GM23248 (cell line): ENCODE data around the gene COX18. TPM values are rescaled to one million over a fixed set of nuclear protein-coding genes. Genes with fewer than 3 reads are reported as not detected.

Experiments
- DNase-seq: peaks from one replicate; pipeline ENCODE4 v3.0.0-alpha.2; 2015
- H2AFZ ChIP-seq: fragments of 200-600 bp; sonication (generic); 2 replicates; pipeline ENCODE4 v1.6.1; 2016; ENCODE audit warnings: antibody characterized with exemption
- H3F3A ChIP-seq: fragments of 200-600 bp; sonication (generic); 2 replicates; pipeline ENCODE4 v1.6.1; 2016; ENCODE audit warnings: mild to moderate bottlenecking, antibody characterized with exemption, mixed run types; ENCODE audit not compliant: insufficient read depth
- H3K27ac ChIP-seq: fragments of 200-600 bp; sonication (generic); 2 replicates; pipeline ENCODE4 v1.5.1; 2016; ENCODE audit warnings: mild to moderate bottlenecking
- H3K27me3 ChIP-seq: fragments of 200-600 bp; sonication (generic); replicated peaks from 2 replicates; pipeline ENCODE4 v1.6.1; 2016; ENCODE audit warnings: mild to moderate bottlenecking; ENCODE audit not compliant: insufficient read depth
- H3K36me3 ChIP-seq: fragments of 200-600 bp; sonication (generic); 2 replicates; pipeline ENCODE4 v1.6.1; 2016; ENCODE audit warnings: low read depth, mild to moderate bottlenecking
- H3K4me1 ChIP-seq: fragments of 200-600 bp; sonication (generic); 2 replicates; pipeline ENCODE4 v1.6.1; 2016; ENCODE audit warnings: mild to moderate bottlenecking; ENCODE audit not compliant: insufficient read depth
- H3K4me2 ChIP-seq: fragments of 200-600 bp; sonication (generic); one replicate; pipeline ENCODE4 v1.6.1; 2016; ENCODE audit warnings: mild to moderate bottlenecking; ENCODE audit not compliant: unreplicated experiment
- H3K4me3 ChIP-seq: fragments of 200-600 bp; sonication (generic); 2 replicates; pipeline ENCODE4 v1.5.1; 2016; ENCODE audit warnings: mild to moderate bottlenecking
- H3K79me2 ChIP-seq: fragments of 200-600 bp; sonication (generic); 2 replicates; pipeline ENCODE4 v1.6.1; 2016; ENCODE audit warnings: mild to moderate bottlenecking; ENCODE audit not compliant: insufficient read depth
- H3K9ac ChIP-seq: fragments of 200-600 bp; sonication (generic); 2 replicates; pipeline ENCODE4 v1.6.1; 2016; ENCODE audit warnings: mild to moderate bottlenecking
- H3K9me2 ChIP-seq: fragments of 200-600 bp; sonication (generic); 2 replicates; pipeline ENCODE4 v1.6.1; 2016; ENCODE audit warnings: mixed run types, mild to moderate bottlenecking, moderate library complexity; ENCODE audit not compliant: insufficient read depth
- H3K9me3 ChIP-seq: fragments of 200-600 bp; sonication (generic); one replicate; pipeline ENCODE4 v1.6.1; 2017; ENCODE audit warnings: low read depth
- H4K20me1 ChIP-seq: fragments of 200-600 bp; sonication (generic); 2 replicates; pipeline ENCODE4 v1.6.0; 2016; ENCODE audit not compliant: insufficient read depth
- EZH2 ChIP-seq: fragments of 200-600 bp; sonication (generic); IDR thresholded peaks from 2 replicates; pipeline ENCODE4 v1.6.1; 2018; ENCODE audit warnings: antibody characterized with exemption, mild to moderate bottlenecking; ENCODE audit not compliant: insufficient read depth, poor library complexity, severe bottlenecking
- EZH2phosphoT487 ChIP-seq: fragments of 200-600 bp; sonication (generic); IDR thresholded peaks from 2 replicates; pipeline ENCODE4 v1.6.1; 2018; ENCODE audit warnings: antibody characterized with exemption, moderate library complexity, mild to moderate bottlenecking, low read depth; ENCODE audit not compliant: insufficient read depth
- WGBS, 2 experiments: methylation state at CpG; one replicate each; pipeline ENCODE4 v1.1.6; 2015 to 2017; ENCODE audit warnings: low lambda C conversion rate in 2 of 2, low coverage in 1 of 2; ENCODE audit errors: missing lambda C conversion rate in 2 of 2; 5-methylcytosine and 5-hydroxymethylcytosine counted together
- in situ Hi-C: fragments of 300-500 bp; cut with MboI; formaldehyde crosslinking; loops from 2 replicates; pipeline ENCODE4 v1.15.0; 2020
- polyA plus RNA-seq: library from polyadenylated mRNA; unstranded; fragments of >200 nt; fragmentation: Nextera tagmentation; extraction: Ambion mirVana; gene quantifications from 2 replicates; pipeline ENCODE4 v1.2.1, GENCODE V29; 2016
- total RNA-seq: library from RNA; depleted of rRNA; stranded (reverse); fragments of >200 nt; shearing (Covaris generic); gene quantifications from 2 replicates; pipeline ENCODE4 v1.2.3, GENCODE V29; 2014

Gene COX18
- total and polyA plus RNA-seq, 2 experiments from 2014 or later, result 3.6 to 22.8 TPM

DNA sequence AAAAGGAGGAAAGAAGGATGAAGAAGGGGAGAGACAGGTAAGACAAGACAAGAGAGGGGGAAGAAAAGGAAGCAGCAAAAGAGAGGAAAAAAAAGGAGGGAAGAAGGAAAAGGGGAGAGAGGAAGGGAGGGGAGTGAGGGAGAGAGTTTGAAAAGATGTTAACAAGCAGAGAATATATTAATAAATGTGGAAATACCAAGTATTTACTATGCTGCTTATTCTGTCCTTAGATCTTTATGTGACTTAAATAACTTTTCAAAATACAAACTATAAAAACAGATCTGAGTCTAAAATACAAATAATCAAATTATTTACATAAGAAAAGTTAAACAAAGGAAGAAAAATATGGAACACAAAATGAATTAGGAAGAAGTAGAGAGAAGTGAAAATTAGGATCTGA, 18.4 kb upstream of the COX18 start:
- peaks cover 72% of the 10 kb centered on the region for H3K79me2 ChIP-seq
- peaks cover 53% of the 10 kb centered on the region for H3K36me3 ChIP-seq
- H3K27ac ChIP-seq, result no peak overlapping the region
- H3K4me1 ChIP-seq, result no peaks in the 10 kb centered on the region
- no peak for TF ChIP-seq EZH2
- no peak for TF ChIP-seq EZH2phosphoT487
- in situ Hi-C loops, result no loop called here
- H3K9me3 ChIP-seq, result no peaks in the 10 kb centered on the region
- no peak overlapping the region for H3K9ac ChIP-seq
- no peak overlapping the region for H3K4me3 ChIP-seq
- H3K9me2 ChIP-seq, result no peaks in the 10 kb centered on the region
- peaks cover 12% of the 10 kb centered on the region for H3F3A ChIP-seq
- no peak for DNase-seq
- H3K4me2 ChIP-seq, result no peak overlapping the region
- H2AFZ ChIP-seq, result no peak overlapping the region
- H3K27me3 ChIP-seq, result no peaks in the 10 kb centered on the region
- no peaks in the 10 kb centered on the region for H4K20me1 ChIP-seq

DNA sequence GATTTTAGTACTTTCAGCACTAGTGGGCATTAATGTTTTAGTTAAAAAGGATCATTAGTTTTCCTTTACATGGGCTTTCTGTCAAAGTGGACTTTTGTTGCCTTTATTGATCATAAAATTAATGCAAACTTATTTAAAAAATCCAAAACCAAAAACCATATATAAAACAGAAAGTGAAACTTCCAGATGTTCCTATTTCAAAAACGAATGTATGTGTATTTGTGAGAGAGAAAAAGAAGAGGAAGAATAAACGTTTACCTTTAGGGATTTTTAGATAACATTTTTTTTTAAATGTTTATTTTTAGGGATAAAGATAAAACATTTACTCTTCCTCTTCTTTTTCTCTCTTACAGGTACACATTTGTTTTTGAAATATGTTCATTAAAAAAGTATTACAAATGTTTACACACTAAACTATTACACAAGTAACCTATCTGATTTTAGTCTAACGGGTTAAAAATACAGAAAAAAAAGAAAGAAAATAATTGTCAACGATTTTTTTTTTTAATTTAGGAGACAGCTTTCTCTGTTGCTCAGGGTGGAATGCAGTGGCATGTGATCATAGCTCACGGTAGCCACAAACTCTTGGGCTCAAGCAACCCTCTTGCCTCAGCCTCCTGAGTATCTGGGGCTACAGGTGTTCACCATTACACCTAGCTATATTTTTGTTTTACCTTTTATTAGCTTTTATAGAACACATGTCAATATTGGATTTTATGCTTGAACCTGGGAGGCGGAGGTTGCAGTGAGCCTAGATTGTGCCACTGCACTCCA, 16.8 kb upstream of the COX18 start:
- Histone ChIP-seq H3K27ac (no peak overlapping the region), H3K9me2 (no peaks in the 10 kb centered on the region), H3F3A (peaks cover 8% of the 10 kb centered on the region), H3K79me2 (peaks cover 86% of the 10 kb centered on the region), H3K27me3 (no peaks in the 10 kb centered on the region), H3K4me1 (no peaks in the 10 kb centered on the region), H2AFZ (no peak overlapping the region), H3K4me3 (no peak overlapping the region), H3K4me2 (no peak overlapping the region), H4K20me1 (no peaks in the 10 kb centered on the region), H3K9ac (no peak overlapping the region), H3K9me3 (no peaks in the 10 kb centered on the region), H3K36me3 (peaks cover 45% of the 10 kb centered on the region)
- TF ChIP-seq EZH2phosphoT487, result no peak
- 68 to 74% methylated on average over 6 of the region's 6 CpGs for WGBS, 2 experiments
- in situ Hi-C loops, result no loop called here
- no peak for DNase-seq

DNA sequence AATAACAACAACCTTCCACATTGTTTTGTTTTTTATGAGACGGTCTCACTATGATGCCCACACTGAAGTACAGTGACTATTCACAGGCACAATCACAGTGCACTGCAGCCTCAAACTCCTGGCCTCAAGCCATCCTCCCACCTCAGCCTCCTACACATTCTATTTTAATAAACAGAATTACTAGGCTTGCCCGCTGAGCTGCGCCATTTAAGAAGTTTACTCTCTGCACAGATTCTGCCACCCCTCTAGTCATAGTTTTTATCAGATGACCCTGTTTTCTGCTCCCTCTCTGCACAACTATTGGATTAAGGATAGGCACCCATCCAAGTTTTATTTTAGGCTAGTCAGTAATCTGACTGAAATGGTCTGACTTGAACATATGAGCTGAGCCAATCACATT, 11.3 kb upstream of the COX18 start:
- WGBS, 2 experiments, result 83% methylated on average over 3 of the region's 3 CpGs
- in situ Hi-C loops, result no loop called here

DNA sequence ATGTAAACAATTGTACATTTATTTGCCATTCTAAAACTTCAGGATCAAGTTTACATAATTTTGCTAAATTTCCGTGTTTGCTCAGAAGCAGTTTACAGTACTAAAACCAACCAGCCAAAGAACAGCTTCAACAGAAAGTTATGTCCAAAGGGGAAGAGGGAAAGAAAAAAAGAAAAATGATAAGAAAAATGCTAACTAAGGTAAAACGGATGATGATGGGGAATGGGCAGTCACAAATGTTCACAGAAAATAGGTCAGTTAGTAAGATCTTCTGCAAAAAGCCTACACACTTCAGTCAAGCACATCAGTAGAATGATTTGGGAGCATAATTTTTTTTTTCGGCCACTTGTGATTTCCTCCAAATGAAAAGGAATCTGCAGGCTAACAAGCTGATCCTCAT, 6.3 kb upstream of the COX18 start:
- H3K9me2 ChIP-seq, result no peaks in the 10 kb centered on the region
- no peak overlapping the region for H3K4me3 ChIP-seq
- peaks cover 61% of the 10 kb centered on the region for H3K36me3 ChIP-seq
- no peak overlapping the region for H3K9ac ChIP-seq
- TF ChIP-seq EZH2phosphoT487, result no peak
- no peak for TF ChIP-seq EZH2
- no peaks in the 10 kb centered on the region for H3K9me3 ChIP-seq
- H3F3A ChIP-seq, result peaks cover 12% of the 10 kb centered on the region; the same call in 1 of the 2 replicates
- no peak overlapping the region for H2AFZ ChIP-seq
- H3K27me3 ChIP-seq, result no peaks in the 10 kb centered on the region
- 54 to 55% methylated on average over 3 of the region's 3 CpGs for WGBS, 2 experiments
- H3K4me2 ChIP-seq, result no peak overlapping the region
- in situ Hi-C loops, result no loop called here
- no peaks in the 10 kb centered on the region for H3K4me1 ChIP-seq
- DNase-seq, result no peak
- peaks cover 37% of the 10 kb centered on the region for H3K79me2 ChIP-seq
- H3K27ac ChIP-seq, result no peak overlapping the region
- peaks cover under 1% of the 10 kb centered on the region; the same call in 1 of the 2 replicates for H4K20me1 ChIP-seq

More for the DNA sequence above, 11.3 kb upstream of the COX18 start:
- no peak overlapping the region for H2AFZ ChIP-seq
- no peak for TF ChIP-seq EZH2phosphoT487
- no peak for TF ChIP-seq EZH2
- peaks cover 4% of the 10 kb centered on the region; the same call in 1 of the 2 replicates for H4K20me1 ChIP-seq
- peaks cover 63% of the 10 kb centered on the region for H3K36me3 ChIP-seq
- H3K4me3 ChIP-seq, result no peak overlapping the region
- H3F3A ChIP-seq, result peaks cover 8% of the 10 kb centered on the region
- H3K9me3 ChIP-seq, result no peaks in the 10 kb centered on the region
- H3K9ac ChIP-seq, result no peak overlapping the region
- H3K27me3 ChIP-seq, result no peaks in the 10 kb centered on the region
- no peaks in the 10 kb centered on the region for H3K4me1 ChIP-seq
- peaks cover 82% of the 10 kb centered on the region for H3K79me2 ChIP-seq
- H3K9me2 ChIP-seq, result no peaks in the 10 kb centered on the region
- no peak overlapping the region for H3K4me2 ChIP-seq
- no peak overlapping the region for H3K27ac ChIP-seq
- peak; percentile 13 for DNase-seq

DNA sequence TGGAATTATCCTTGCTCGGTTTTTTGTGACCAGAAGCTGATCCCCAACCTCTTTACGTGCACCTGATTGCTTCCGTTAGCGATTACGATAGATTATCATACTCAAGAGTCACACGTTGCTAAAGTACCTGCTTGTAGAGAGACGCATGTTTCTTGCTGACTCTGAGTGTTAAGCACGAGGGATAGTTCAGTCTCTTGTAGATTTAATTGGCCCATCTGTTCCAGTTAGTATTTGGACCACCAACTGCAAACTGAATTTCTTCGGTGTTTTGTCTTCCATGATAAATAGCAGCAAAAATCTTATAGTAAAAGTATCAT, 516 bp upstream of the COX18 start:
- no peak for TF ChIP-seq EZH2
- no peak for TF ChIP-seq EZH2phosphoT487
- in situ Hi-C loops, result no loop called here
- peak overlapping the region; percentile 87 for H3K9ac ChIP-seq

More for the DNA sequence above, 516 bp upstream of the COX18 start:
- DNase-seq, result no peak
- peak overlapping the region; percentile 90 for H3K27ac ChIP-seq
- H3K9me2 ChIP-seq, result no peaks in the 10 kb centered on the region
- H3K36me3 ChIP-seq, result peaks cover 23% of the 10 kb centered on the region
- peaks cover 15% of the 10 kb centered on the region; the same call in 1 of the 2 replicates for H3K4me1 ChIP-seq
- H4K20me1 ChIP-seq, result no peaks in the 10 kb centered on the region
- H2AFZ ChIP-seq, result peak overlapping the region; percentile 92
- H3K4me3 ChIP-seq, result peak overlapping the region; percentile 82
- 4 to 5% methylated on average over 9 of the region's 9 CpGs for WGBS, 2 experiments
- peak overlapping the region; percentile 95 for H3K4me2 ChIP-seq
- H3K9me3 ChIP-seq, result no peaks in the 10 kb centered on the region
- peaks cover 35% of the 10 kb centered on the region for H3F3A ChIP-seq
- peaks cover 33% of the 10 kb centered on the region for H3K79me2 ChIP-seq
- no peaks in the 10 kb centered on the region for H3K27me3 ChIP-seq
